Measurements from ENCODE around the gene FSCN2. TPM values are rescaled to one million over a fixed set of nuclear protein-coding genes. Genes with fewer than 3 reads are reported as not detected.

The FSCN2 gene
- total RNA-seq, 2 donors from 2014 or later, result 1.6 to 2.0 TPM

DNA sequence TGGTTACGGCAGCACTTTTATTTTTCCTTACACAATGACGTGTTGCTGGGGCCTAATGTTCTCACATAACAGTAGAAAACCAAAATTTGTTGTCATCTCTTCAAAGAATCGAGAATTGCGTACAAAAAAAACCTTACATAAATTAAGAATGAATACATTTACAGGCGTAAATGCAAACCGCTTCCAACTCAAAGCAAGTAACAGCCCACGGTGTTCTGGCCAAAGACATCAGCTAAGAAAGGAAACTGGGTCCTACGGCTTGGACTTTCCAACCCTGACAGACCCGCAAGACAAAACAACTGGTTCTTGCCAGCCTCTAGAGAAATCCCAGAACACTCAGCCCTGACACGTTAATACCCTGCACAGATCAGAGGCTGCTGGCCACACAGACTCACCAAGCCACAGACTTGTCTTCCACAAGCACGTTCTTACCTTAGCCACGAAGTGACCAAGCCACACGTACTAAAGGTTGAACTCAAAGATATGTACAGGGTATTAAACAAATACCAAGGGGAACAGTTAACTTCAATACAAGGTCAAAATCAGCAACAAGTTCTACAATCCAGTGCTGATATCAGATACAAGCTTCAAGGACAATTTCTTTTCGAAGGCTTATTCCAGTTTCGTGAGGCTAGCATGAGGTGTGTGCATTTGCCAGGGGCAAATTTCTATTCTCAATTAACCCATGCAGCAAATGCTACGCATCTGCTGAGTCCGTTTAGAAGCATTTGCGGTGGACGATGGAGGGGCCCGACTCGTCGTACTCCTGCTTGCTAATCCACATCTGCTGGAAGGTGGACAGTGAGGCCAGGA is 18.0 kb upstream of the FSCN2 start:
- no peak for DNase-seq (ENCODE audit: low spot score)
- intact Hi-C loops (cut with DNase I), result loop anchor here in 1 of 2 donors (2.0 kb wide), 1 partner anchor 113 kb away; no protein-coding TSS in a partner anchor

DNA sequence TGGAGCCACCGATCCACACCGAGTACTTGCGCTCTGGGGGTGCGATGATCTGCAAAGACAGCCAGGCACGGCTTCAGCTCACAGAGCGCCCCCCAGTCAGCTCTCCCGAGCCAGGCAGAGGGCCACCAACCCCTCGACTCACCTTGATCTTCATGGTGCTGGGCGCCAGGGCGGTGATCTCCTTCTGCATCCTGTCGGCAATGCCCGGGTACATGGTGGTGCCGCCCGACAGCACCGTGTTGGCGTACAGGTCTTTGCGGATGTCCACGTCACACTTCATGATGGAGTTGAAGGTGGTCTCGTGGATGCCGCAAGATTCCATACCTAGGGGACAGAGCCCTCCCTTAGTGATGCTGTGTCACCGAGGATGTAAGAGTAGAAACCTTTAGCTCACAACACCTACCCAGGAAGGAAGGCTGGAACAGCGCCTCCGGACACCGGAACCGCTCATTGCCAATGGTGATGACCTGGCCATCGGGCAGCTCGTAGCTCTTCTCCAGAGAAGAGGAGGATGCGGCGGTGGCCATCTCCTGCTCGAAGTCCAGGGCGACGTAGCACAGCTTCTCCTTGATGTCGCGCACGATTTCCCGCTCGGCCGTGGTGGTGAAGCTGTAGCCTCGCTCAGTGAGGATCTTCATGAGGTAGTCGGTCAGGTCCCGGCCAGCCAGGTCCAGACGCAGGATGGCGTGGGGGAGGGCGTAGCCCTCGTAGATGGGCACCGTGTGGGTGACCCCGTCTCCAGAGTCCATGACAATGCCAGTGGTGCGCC is 17.2 kb upstream of the FSCN2 start:
- intact Hi-C loops (cut with DNase I), result loop anchor here in 1 of 2 donors (2.0 kb wide), 1 partner anchor 114 kb away; no protein-coding TSS in a partner anchor
- no peak for DNase-seq (ENCODE audit: low spot score)

DNA sequence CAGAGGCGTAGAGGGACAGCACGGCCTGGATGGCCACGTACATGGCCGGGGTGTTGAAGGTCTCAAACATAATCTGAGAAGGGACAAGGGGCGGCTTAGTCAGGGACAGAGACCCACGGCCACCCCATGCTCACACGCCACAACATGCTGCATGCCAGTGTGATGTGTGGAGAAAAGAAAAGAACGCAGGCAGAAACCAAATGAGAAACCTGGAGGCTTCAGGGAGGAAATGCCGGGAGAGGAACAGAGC is 16.7 kb upstream of the FSCN2 start:
- no peak for DNase-seq (ENCODE audit: low spot score)
- intact Hi-C loops (cut with DNase I), result loop anchor here in 1 of 2 donors (2.0 kb wide), 1 partner anchor 115 kb away; no protein-coding TSS in a partner anchor

DNA sequence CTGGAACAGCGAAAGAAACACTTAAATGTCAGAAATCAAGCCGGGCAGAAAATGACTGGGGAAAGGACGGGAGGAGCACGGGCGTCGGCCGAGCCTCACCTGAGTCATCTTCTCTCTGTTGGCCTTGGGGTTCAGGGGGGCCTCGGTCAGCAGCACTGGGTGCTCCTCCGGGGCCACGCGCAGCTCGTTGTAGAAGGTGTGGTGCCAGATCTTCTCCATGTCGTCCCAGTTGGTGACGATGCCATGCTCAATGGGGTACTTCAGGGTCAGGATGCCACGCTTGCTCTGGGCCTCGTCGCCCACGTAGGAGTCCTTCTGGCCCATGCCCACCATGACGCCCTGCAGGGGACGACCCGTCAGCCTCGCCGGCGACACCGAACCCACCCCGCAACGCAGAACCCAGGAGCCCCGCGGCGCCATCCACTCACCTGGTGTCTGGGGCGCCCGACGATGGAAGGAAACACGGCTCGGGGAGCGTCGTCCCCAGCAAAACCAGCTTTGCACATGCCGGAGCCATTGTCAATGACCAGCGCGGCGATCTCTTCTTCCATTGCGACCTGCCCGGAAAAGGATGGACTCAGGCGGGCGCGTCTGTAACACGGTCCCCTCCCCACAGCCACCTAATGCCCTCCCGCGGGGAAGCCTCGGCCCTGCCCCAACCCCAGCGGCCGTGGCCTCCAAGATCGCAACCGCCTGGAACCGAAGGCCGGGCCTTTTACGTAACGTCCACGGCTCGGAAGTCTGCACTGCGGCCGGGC is 16.2 kb upstream of the FSCN2 start:
- intact Hi-C loops (cut with DNase I), result loop anchor here in 1 of 2 donors (2.0 kb wide), 1 partner anchor 115 kb away; no protein-coding TSS in a partner anchor
- DNase-seq (ENCODE audit: low spot score), result no peak

DNA sequence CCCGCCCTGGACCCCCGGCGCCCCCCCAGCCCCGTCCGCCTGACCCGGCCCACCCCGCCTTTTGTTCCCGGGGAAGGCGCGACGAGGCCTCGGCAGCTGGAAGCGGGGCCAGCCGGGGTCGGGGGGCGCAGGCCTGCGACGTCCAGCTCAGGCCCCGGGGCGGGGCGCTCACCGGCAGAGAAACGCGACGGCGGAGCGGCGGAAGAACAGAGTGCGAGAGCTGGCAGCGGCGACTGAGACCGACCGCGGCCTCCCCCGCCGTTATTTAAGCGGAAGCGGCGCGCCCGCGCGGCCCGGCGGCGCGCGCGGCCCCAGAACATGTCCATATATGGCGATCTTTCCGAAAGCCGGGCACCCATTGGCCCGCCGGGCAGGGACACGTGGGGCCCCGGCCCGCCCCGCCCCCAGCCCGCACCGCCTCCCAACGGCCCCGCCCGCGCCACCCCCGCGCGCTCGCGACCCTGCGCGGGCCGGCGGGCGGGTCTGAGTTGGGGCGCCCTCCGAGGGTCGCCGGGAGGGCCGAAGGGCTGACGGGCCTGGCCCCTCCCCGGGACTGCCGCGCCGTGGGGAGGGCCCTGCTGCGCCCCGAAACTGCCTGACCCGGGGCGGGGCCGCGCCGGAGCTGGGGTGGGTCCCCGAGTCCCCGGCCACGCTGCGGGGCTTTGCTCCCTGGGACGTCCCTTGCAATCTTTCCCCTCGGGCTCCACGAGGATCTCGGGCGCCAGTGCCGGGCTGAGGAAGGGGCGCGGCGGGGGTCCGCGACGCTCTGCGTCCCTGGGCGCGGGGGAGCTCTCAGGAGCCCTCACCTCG is 15.4 kb upstream of the FSCN2 start, which contains the start of gene ACTG1:
Gene ACTG1, minus strand, starts transcription at position 238 of the 810 bp plus-strand sequence. CDS start 445 bp downstream, outside the sequence.
- peak; percentile 98 for DNase-seq (ENCODE audit: low spot score)
- intact Hi-C loops (cut with DNase I), result no loop called here

DNA sequence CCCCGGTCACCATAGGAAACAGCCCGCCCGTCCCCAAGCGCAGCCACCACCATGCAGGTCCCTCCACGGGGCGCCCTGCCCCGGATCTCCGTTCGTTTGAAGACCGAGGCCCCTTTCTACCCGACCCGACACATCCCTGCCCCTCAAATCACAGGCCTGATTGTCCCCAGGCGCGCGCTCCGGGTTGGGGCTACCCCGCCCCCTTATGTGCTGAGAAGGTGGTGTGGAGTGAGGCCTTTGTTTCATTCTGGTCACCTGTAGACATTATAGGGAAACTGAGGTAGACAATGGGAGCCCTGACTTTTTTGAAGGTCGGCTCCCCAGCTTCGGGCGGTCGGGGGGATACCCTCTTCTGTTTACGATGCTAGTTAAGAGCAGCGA is 14.8 kb upstream of the FSCN2 start:
- DNase-seq (ENCODE audit: low spot score), result peak; percentile 90
- intact Hi-C loops (cut with DNase I), result no loop called here

DNA sequence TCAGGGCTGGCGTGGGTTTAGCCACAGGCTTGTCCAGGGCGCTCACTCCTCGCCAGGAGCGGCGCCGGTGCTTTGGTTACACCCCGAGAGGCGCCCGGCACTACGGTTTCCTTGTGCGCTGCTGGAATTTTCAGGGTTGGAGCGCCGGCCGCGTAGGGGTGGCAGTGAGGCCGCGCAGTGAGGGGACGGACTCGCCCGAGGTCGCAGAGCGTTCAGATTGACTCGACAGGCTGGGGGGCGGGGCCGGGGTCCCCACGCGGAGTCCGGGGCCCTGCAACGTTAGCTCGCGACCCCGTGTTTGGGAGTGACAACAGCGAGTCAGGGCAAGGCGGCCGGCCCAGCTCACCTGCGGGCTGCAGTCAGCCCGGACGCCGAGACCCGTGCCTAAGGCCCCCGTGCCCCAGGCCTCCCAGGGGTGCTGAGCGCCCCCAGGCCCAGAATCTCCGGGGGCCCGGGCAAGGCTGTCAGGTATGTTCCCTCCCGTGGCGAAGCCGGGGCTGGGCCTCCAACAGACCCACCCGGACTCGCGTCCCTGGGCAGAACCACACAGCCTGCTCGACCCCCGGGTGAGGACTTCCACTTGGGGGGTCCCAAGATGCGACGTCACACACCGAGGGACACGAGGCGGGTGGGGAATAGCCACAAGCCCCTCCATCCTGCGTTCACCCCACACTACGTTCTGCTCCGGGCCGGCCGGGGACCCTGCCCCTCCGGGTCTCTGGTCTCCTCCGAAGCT is 14.3 kb upstream of the FSCN2 start:
- DNase-seq (ENCODE audit: low spot score), result peak; percentile 92
- intact Hi-C loops (cut with DNase I), result no loop called here

DNA sequence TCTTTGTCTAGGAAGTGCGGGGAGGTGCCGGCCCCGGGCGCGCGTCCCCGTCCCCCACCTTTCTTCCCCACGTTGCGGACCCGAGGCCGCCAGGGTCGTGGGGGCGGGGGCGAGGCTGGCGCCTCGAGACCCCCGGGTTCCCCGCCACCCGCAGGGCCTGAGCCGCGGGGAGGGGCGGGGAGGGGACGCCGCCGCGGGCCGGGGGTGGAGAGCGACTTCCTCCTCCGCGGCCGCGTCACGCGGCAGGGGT is 13.8 kb upstream of the FSCN2 start:
- intact Hi-C loops (cut with DNase I), result no loop called here
- DNase-seq (ENCODE audit: low spot score), result no peak

DNA sequence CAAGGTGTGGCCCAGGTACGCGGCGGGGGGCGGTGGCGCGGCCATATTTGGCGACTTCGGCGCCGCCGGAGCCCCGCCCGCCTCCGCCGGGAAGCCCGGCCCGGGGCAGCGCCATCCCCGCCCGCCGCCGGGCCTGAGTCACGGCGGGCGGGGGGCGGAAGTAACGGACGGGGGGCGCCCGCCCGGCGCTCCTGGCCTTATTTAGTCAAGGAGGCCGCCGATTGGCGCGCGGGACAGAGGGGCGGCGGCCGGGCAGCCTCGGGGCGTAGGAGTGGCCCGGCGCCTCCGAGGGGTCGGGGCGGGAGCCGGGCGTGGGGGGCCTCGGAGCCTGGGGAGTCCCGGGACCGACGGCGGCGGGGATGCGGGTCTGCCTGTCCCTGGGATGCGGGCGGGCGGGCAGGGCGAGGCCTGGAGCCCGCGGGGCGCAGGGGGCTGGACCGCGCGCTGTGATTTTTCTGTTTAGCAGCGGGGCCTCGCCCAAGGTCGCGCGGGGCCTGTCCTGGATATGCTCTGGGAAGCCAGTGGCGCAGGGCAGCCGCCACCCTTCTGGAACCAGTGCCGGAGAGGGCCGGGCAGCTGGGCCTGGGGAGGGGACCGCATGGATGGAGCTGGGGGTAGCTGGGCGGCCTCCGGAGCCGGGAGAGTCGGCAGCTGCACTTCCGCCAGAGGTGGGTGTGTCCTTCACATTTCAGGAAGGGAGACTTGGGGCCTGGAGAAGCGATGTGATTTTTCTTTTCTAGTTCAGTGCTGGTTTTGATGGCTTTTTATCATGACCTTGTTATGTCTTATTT is 13.2 kb upstream of the FSCN2 start:
- intact Hi-C loops (cut with DNase I), result no loop called here
- DNase-seq (ENCODE audit: low spot score), result peak; percentile 95

DNA sequence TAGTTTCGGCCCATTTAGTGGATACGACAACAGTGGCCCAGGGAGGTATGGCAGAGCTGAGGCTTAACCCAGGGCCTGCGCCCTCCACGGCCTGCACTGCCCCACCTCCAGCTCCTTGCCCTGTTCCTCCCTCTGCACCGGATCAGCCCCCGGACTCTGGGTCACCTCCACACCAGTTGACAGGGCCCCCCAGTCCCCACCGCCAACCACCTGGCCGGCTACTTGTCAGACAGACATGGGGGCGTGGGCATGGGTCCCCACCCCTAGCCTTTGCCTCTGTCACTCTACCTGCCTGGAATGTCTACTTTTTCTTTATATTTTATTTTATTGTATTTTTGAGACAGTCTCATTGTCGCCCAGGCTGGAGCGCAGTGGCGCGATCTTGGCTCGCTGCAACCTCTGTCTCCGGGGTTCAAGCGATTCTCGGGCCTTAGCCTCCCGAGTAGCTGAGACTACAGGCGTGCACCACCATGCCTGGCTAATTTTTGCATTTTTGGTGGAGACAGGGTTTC is 12.6 kb upstream of the FSCN2 start:
- intact Hi-C loops (cut with DNase I), result no loop called here
- DNase-seq (ENCODE audit: low spot score), result peak; percentile 78

DNA sequence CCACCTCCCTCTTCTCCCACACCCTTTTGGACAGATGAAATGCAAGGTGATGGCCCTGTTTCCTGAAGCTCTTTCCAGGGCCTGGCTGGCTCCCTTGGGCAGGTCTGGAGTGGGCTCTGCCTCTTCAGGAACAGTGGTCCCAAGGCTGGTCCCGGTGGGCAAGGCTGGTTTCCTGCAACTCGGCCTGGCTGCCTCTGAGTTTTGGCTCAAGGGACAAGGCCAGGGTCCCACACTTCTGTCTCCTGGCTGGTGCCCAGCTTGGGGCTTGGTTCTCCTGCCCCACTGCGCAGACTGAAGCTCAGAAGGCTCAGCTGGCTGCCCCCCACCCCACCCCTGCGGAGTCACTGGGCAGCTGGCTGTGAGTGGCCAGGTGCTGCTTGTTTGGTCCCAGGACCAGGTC is 11.7 kb upstream of the FSCN2 start:
- peak; percentile 76 for DNase-seq (ENCODE audit: low spot score)

DNA sequence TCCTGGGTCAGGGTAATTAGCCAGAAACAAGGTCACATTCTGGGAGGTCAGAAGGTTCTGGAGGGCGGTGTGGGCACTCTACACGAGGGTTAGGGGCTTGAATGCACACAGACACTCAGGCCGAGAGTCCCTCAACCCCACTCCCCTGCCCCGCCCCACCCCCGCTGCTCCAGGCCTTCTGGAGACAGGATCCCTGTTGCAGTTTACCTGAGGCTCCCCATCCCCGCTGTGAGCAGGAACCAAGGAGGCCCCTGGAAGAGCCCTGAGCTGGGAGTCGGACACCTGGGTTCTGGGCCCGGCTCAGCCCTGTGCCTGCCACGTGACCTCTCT is 11.2 kb upstream of the FSCN2 start:
- no peak for DNase-seq (ENCODE audit: low spot score)
- intact Hi-C loops (cut with DNase I), result no loop called here

More for the DNA sequence above, 11.7 kb upstream of the FSCN2 start:
- intact Hi-C loops (cut with DNase I), result no loop called here

DNA sequence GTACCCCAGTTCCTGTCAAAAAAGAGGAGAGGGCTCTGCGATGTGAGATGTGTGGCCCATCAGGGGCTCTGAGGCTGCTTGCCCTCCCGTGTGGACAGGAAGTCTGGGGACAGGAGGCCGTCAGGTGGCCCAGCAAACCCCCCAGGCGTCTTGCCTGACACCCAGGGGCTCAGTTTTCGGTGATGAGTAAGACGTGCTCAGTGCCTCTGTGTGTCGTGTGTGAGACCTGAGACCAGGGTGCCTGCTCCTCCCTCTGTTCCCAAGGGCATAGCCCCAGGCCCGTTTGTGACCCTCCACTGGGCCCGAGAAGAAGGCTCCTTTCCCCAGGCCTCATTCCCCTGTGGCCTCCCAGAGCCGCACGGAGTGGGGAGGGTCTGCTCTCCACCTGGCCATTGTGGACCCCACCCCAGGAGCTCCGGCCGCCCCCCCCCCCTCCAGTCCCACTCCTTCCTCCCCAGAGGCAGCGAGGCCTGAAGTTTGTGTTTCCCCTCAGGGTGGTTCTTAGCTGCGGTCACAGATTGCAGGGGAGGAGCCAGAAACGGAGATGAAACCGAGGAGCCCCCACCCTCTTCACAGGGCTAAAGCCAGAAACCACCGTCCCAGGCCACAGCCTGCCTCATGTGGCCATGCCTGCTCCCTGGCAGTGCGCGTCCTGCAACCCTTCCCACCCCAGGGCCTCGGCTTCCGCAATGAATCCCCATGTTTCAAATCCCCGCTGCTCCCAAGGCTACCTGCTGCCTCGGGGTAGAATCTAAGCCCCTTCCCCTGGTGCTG is 10.7 kb upstream of the FSCN2 start:
- intact Hi-C loops (cut with DNase I), result no loop called here
- peak; percentile 80 for DNase-seq (ENCODE audit: low spot score)

DNA sequence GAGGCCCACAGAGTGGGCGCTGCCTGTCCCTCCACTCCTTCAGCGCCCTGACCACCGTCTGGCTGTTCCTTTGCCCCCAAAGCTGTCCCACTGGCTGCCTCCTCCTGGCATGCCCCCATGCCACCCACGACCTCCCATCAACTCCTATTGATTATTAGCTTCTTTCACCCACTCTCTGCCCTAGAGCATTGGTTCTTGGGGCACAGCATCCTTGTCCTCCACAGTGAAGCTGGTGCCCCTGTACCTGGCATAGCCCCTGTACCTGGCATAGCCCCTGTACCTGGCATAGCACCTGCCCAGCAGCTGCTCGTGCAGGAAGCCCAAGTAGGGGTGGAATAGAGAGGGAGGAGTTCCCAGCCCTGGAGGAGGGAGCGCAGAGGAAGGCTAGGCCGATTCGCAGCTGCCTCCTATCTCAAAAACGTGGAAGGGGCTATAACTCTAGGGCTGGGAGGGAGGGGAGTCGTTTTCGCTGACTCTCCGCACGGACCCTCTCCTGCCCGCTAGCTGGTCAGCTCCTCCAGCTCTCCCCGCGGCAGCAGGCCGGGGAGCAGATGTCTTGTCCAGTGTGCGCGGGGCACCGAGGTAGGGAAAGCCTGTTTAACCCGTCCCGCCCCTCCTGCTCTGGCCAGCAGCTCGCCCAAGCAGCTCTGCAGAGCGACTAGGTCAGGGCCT is 9.9 kb upstream of the FSCN2 start:
- intact Hi-C loops (cut with DNase I), result no loop called here

DNA sequence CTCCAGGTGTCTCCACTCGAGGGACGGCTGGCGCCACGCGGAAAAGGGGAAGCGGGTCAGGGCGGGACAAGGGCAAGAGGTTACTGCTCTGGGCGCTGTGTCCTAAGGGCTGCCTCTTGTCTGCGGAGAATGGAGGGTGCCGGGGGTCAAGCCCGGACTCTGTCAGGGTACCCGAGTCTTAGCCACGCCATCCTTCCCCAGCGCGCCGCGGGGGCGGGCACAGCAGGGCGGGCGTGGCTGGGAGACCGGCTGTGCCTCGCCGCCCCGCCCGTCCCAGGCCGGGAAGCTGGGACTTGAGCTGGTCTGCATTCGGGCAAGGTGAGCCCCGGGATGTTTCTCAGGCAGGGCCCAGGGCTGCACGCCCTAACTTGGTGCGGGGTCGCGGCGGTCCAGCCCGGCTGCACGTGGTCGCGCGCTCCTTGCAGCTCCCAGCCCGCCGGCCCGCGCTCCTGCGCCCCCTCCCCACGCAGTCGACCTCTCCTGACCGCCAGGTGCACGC is 9.3 kb upstream of the FSCN2 start:
- intact Hi-C loops (cut with DNase I), result no loop called here
- no peak for DNase-seq (ENCODE audit: low spot score)

More for the DNA sequence above, 9.9 kb upstream of the FSCN2 start:
- DNase-seq (ENCODE audit: low spot score), result no peak

DNA sequence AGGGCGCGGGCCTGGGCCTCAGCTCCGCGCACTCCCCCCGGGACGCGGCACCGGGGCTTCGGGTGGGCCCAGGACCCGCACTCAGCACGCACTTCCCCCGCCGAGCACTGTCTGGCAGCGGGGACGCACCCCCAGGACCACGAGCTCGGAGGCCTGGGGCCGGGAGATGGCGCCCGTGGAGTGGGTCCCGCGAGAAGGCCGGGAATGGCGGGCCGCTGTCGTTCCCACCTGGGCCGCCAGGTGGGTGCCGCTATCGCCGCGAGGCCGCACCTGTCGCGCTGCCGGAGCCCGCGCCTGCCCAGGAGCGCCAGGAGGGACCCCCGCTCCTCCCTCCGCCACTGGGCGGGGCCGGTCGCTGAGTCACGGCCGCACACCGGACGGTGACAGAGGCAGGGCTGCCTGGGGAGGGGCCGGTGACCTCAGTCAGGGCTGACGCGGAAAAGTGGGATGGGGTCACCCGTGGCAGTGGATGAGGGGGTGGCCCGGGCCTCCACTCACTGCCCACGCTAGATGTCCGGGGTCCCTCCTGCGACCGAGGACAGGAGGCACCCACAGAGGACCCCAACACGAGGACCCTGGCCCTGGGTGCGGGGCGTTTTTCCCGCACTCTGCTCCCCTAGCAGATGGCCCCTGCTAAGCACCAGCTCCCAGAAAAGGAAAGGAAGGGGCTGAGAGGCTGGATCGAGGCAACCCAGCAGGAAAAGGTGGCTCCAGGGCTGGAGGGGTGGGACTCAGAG is 8.7 kb upstream of the FSCN2 start:
- no peak for DNase-seq (ENCODE audit: low spot score)
- intact Hi-C loops (cut with DNase I), result loop anchor here in 1 of 2 donors (10.0 kb wide), 1 partner anchor 85 kb away; no protein-coding TSS in a partner anchor
